Kidney (tissue), 14 donors: Measurements from ENCODE around the gene PLCD3. TPM values are rescaled to one million over a fixed set of nuclear protein-coding genes. Genes with fewer than 3 reads are reported as not detected.

ENCODE experiments used
- DNase-seq, 5 donors: peaks; one replicate each; pipeline ENCODE4 v3.0.0-alpha.2; 2013 to 2020
- FAIRE-seq: peaks from 2 replicates; lab custom pipeline; 2012; peaks lifted over from hg19 to GRCh38; lab: Jason Lieb, UNC
- H3K27ac ChIP-seq, 2 donors: one replicate each; pipeline ENCODE4 v1.7.0; 2013; ENCODE audit warnings: low read depth in 2 of 2, low read length in 2 of 2, inconsistent platforms in 1 of 2
- H3K27me3 ChIP-seq: one replicate; pipeline ENCODE4 v1.7.1; 2013; ENCODE audit warnings: low read length, inconsistent platforms; ENCODE audit not compliant: control insufficient read depth, insufficient read depth
- H3K36me3 ChIP-seq, 3 donors: one replicate each; pipeline versions ENCODE4 v1.7.0 to v1.7.1; 2013; ENCODE audit warnings: low read length in 3 of 3, control low read depth in 1 of 3, inconsistent platforms in 1 of 3; ENCODE audit not compliant: insufficient read depth in 3 of 3, control insufficient read depth in 2 of 3
- H3K4me1 ChIP-seq, 3 donors: one replicate each; pipeline versions ENCODE4 v1.7.0 to v1.7.1; 2013; ENCODE audit warnings: low read length in 3 of 3, inconsistent platforms in 1 of 3, low read depth in 1 of 3; ENCODE audit not compliant: control insufficient read depth in 2 of 3, insufficient read depth in 2 of 3
- H3K4me3 ChIP-seq, 3 donors: one replicate each; pipeline versions ENCODE4 v1.7.0 to v1.8.1; 2013; ENCODE audit warnings: low read length in 3 of 3, control low read depth in 1 of 3, inconsistent platforms in 1 of 3
- H3K9ac ChIP-seq, 3 donors: one replicate each; pipeline versions ENCODE4 v1.7.0 to v1.7.1; 2013; ENCODE audit warnings: low read length in 3 of 3, control low read depth in 1 of 3, inconsistent platforms in 1 of 3
- H3K9me3 ChIP-seq, 3 donors: one replicate each; pipeline versions ENCODE4 v1.7.0 to v1.7.1; 2013; ENCODE audit warnings: low read length in 3 of 3, control low read depth in 1 of 3, inconsistent platforms in 1 of 3; ENCODE audit not compliant: control insufficient read depth in 2 of 3, insufficient read depth in 1 of 3
- CTCF ChIP-seq: IDR thresholded peaks from 3 replicates; pipeline ENCODE4 v1.5.1; 2012; ENCODE audit warnings: mild to moderate bottlenecking, moderate library complexity, borderline replicate concordance; ENCODE audit not compliant: insufficient read depth; ENCODE audit errors: extremely low read depth
- intact Hi-C: fragments of 100-400 bp; cut with DNase I; formaldehyde crosslinking; loops from one replicate; pipeline ENCODE4 v1.11.1; 2022
- polyA plus RNA-seq: library from polyadenylated mRNA; stranded (reverse); fragments of 350-450 nt; fragmentation: Illumina TruSeq; extraction: RNeasy Lipid Tissue Mini Kit (QIAGEN cat#74804); gene quantifications from one replicate; pipeline ENCODE4 v1.2.3, GENCODE V29; 2014; ENCODE audit warnings: low read depth, low replicate concordance; ENCODE audit not compliant: insufficient read depth
- total RNA-seq: library from RNA; stranded (reverse); fragmentation: NEBNext Ultra II Directional; extraction: Animal tissue kit (Norgen Biotek cat#: 25700); gene quantifications from one replicate; pipeline ENCODE4 v1.2.1, GENCODE V29; 2021
- donor health status: control.
- donor health status: control.
- donor health status: control.
- donor health status: control.
- donor health status: control.
- donor health status: DM: yes; HTN: yes; CAD: no.
- donor health status: Normal renal cell carcinoma (clear cell type).

Gene PLCD3
- total and polyA plus RNA-seq, 2 donors from 2014 or later: 14.8 to 111 TPM

- Histone ChIP-seq H3K9me3 (no peaks in the 10 kb centered on the region), H3K4me3 (no peak overlapping the region), H3K36me3 (peaks cover 9 to 64% (median 41%) of the 10 kb centered on the region in 3 donors), H3K27ac (no peak overlapping the region), H3K9ac (no peak overlapping the region), H3K4me1 (peaks cover 0 to 19% (median 5%) of the 10 kb centered on the region in 3 donors), H3K27me3 (no peaks in the 10 kb centered on the region)
- FAIRE-seq: no peak
- TF ChIP-seq CTCF: peak; percentile 17
- intact Hi-C loops: no loop called here
- peak in 1 of 5 donors; percentile 26 for DNase-seq
Observed at GRCh38 chr17:45096141-45096540, 36.2 kb downstream of the PLCD3 start.

- FAIRE-seq (no peak), DNase-seq (no peak)
- Histone ChIP-seq H3K36me3 (peaks cover 11 to 69% (median 45%) of the 10 kb centered on the region in 3 donors), H3K9me3 (no peaks in the 10 kb centered on the region), H3K9ac (peak overlapping the region in 1 of 3 donors; percentile 26), H3K27me3 (no peaks in the 10 kb centered on the region), H3K27ac (peak overlapping the region; percentile 68 to 79), H3K4me3 (no peak overlapping the region), H3K4me1 (peaks cover 0 to 25% (median 5%) of the 10 kb centered on the region in 3 donors)
- no peak for TF ChIP-seq CTCF
- intact Hi-C loops: no loop called here
Observed at GRCh38 chr17:45093444-45094110, 38.7 kb downstream of the PLCD3 start.

GRCh38 chr17:45092911-45093430 is 39.3 kb downstream of the PLCD3 start:
- no peak for FAIRE-seq
- Histone ChIP-seq H3K4me3 (no peak overlapping the region), H3K27me3 (no peaks in the 10 kb centered on the region), H3K9ac (no peak overlapping the region), H3K9me3 (no peaks in the 10 kb centered on the region), H3K36me3 (peaks cover 10 to 69% (median 42%) of the 10 kb centered on the region in 3 donors), H3K4me1 (peaks cover 0 to 31% (median 8%) of the 10 kb centered on the region in 3 donors), H3K27ac (peak overlapping the region; percentile 68 to 79)
- TF ChIP-seq CTCF: no peak
- DNase-seq: peak in 1 of 5 donors; percentile 93
- intact Hi-C loops: no loop called here
